PC-3 (cell line): Measurements from ENCODE around the gene ZBTB7C.

Source experiments
- EZH2 ChIP-seq: fragments of 300-600 bp; sonication (generic); IDR thresholded peaks from one replicate; pipeline ENCODE4 v1.6.1; 2017; ENCODE audit warnings: antibody characterized with exemption, mild to moderate bottlenecking, low read length; ENCODE audit not compliant: unreplicated experiment
- TF ChIP-seq, protein P1 (sequence below): fragments of 300-600 bp; sonication (generic); conservative IDR thresholded peaks from 2 replicates; pipeline ENCODE4 v1.5.1; 2017; ENCODE audit warnings: antibody characterized with exemption, low read depth, mild to moderate bottlenecking, low read length

DNA sequence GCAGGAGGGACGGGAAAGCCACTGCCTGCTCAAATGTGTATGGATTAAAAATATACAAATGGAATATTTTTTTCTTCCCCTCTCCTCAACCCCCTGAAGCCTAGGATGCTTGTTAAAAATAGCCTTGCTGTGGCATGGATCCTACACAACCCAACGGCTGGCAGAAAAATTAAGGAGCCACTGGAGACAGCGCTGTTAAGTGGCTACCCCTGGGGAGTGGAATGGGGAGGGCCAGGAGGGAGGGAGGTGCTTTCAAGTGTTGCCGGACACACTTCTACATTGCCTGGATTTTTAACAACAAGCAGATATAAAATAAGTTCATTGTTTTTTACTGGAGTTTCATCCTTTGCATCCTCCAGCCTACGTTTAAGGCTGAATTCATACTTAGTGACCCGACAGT lies 66.6 kb downstream of the ZBTB7C start:
- TF ChIP-seq, protein P1, sequence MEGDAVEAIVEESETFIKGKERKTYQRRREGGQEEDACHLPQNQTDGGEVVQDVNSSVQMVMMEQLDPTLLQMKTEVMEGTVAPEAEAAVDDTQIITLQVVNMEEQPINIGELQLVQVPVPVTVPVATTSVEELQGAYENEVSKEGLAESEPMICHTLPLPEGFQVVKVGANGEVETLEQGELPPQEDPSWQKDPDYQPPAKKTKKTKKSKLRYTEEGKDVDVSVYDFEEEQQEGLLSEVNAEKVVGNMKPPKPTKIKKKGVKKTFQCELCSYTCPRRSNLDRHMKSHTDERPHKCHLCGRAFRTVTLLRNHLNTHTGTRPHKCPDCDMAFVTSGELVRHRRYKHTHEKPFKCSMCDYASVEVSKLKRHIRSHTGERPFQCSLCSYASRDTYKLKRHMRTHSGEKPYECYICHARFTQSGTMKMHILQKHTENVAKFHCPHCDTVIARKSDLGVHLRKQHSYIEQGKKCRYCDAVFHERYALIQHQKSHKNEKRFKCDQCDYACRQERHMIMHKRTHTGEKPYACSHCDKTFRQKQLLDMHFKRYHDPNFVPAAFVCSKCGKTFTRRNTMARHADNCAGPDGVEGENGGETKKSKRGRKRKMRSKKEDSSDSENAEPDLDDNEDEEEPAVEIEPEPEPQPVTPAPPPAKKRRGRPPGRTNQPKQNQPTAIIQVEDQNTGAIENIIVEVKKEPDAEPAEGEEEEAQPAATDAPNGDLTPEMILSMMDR = no peak
- no peak for TF ChIP-seq EZH2
